ENCODE data around the gene NCAM1.

NCAM1 gene

GRCh38 chr11:113105592-113105991 lies 144.4 kb downstream of the NCAM1 start:
- no peaks in the 10 kb centered on the region for H3K9me3 ChIP-seq (ENCODE audit: insufficient read depth, low read length)
- H3K4me1 ChIP-seq (ENCODE audit: insufficient read depth, insufficient read length), result no peaks in the 10 kb centered on the region
- no peaks in the 10 kb centered on the region for H3K27me3 ChIP-seq (ENCODE audit: insufficient read depth, insufficient read length)
- H3K4me3 ChIP-seq (ENCODE audit: insufficient read length, low read depth), result no peak overlapping the region
- DNase-seq (ENCODE audit: low read depth, low spot score), result no peak
- H3K9ac ChIP-seq (ENCODE audit: insufficient read length, low read depth), result no peak overlapping the region
- H3K36me3 ChIP-seq (ENCODE audit: insufficient read depth, insufficient read length, low read length), result no peaks in the 10 kb centered on the region
- TF ChIP-seq SUZ12 (IDR thresholded peaks at IDR 0.05; ENCODE audit: extremely low read depth, insufficient read depth, insufficient read length) (no peak), YY1 (IDR thresholded peaks at IDR 0.05; ENCODE audit: insufficient read depth, insufficient read length) (no peak), ZNF274 (IDR thresholded peaks at IDR 0.05; ENCODE audit: low read depth, low read length) (no peak)

- no peaks in the 10 kb centered on the region for H3K36me3 ChIP-seq (ENCODE audit: insufficient read depth, insufficient read length, low read length)
- no peak for TF ChIP-seq YY1 (IDR thresholded peaks at IDR 0.05; ENCODE audit: insufficient read depth, insufficient read length)
- no peak for TF ChIP-seq SUZ12 (IDR thresholded peaks at IDR 0.05; ENCODE audit: extremely low read depth, insufficient read depth, insufficient read length)
- TF ChIP-seq ZNF274 (IDR thresholded peaks at IDR 0.05; ENCODE audit: low read depth, low read length), result no peak
- no peaks in the 10 kb centered on the region for H3K9me3 ChIP-seq (ENCODE audit: insufficient read depth, low read length)
- H3K27me3 ChIP-seq (ENCODE audit: insufficient read depth, insufficient read length), result no peaks in the 10 kb centered on the region
- DNase-seq (ENCODE audit: low read depth, low spot score), result no peak
- no peak overlapping the region for H3K4me3 ChIP-seq (ENCODE audit: insufficient read length, low read depth)
- no peaks in the 10 kb centered on the region for H3K4me1 ChIP-seq (ENCODE audit: insufficient read depth, insufficient read length)
- H3K9ac ChIP-seq (ENCODE audit: insufficient read length, low read depth), result no peak overlapping the region
These were observed 145.3 kb downstream of the NCAM1 start for GRCh38 chr11:113106507-113106906.

DNA sequence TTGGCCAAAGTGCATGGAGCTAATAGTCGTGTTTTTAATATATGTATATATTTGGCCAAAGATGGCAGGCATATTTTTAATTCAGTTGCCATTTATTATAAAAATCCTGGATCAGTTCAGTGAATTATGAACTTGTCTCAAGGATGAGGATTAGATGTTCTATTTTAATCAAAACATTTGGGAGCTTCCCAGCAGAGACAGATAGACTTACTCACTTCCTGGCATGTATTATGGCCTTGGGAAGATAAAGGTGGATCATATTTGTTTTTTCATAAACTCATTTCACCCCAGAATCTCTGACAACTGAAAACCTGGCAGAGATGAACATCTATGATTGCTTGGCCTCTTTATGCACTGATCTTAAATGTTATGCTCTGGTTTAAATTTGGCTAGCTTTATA lies 148.8 kb downstream of the NCAM1 start:
- no peak overlapping the region for H3K9ac ChIP-seq (ENCODE audit: insufficient read length, low read depth)
- TF ChIP-seq ZNF274 (IDR thresholded peaks at IDR 0.05; ENCODE audit: low read depth, low read length) (no peak), SUZ12 (IDR thresholded peaks at IDR 0.05; ENCODE audit: extremely low read depth, insufficient read depth, insufficient read length) (no peak), YY1 (IDR thresholded peaks at IDR 0.05; ENCODE audit: insufficient read depth, insufficient read length) (no peak)
- no peaks in the 10 kb centered on the region for H3K36me3 ChIP-seq (ENCODE audit: insufficient read depth, insufficient read length, low read length)
- no peak overlapping the region for H3K4me3 ChIP-seq (ENCODE audit: insufficient read length, low read depth)
- no peaks in the 10 kb centered on the region for H3K4me1 ChIP-seq (ENCODE audit: insufficient read depth, insufficient read length)
- no peaks in the 10 kb centered on the region for H3K27me3 ChIP-seq (ENCODE audit: insufficient read depth, insufficient read length)
- no peak for DNase-seq (ENCODE audit: low read depth, low spot score)
- H3K9me3 ChIP-seq (ENCODE audit: insufficient read depth, low read length), result no peaks in the 10 kb centered on the region

DNA sequence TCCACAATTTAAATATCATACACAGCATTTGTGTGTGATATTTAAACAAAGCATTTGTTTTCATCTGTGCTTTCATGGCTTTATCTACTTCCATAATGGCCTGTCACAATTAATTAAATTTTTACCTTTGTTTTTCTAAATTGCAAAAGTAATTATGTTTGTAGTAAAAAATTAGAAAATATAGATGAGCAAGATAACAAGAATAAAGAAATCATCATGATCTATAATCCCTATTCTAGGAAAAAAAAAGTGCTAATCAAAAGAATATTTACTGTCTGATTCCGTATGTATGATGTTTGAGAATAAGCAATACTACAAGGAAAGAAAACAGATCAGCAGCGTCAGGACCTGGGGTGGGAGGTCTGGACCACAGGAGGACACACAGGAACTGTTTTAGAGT lies 149.9 kb downstream of the NCAM1 start:
- Histone ChIP-seq H3K9me3 (ENCODE audit: insufficient read depth, low read length) (no peaks in the 10 kb centered on the region), H3K4me3 (ENCODE audit: insufficient read length, low read depth) (no peak overlapping the region), H3K36me3 (ENCODE audit: insufficient read depth, insufficient read length, low read length) (no peaks in the 10 kb centered on the region), H3K4me1 (ENCODE audit: insufficient read depth, insufficient read length) (no peaks in the 10 kb centered on the region), H3K9ac (ENCODE audit: insufficient read length, low read depth) (no peak overlapping the region), H3K27me3 (ENCODE audit: insufficient read depth, insufficient read length) (no peaks in the 10 kb centered on the region)
- no peak for DNase-seq (ENCODE audit: low read depth, low spot score)
- no peak for TF ChIP-seq SUZ12 (IDR thresholded peaks at IDR 0.05; ENCODE audit: extremely low read depth, insufficient read depth, insufficient read length)
- no peak for TF ChIP-seq YY1 (IDR thresholded peaks at IDR 0.05; ENCODE audit: insufficient read depth, insufficient read length)
- no peak for TF ChIP-seq ZNF274 (IDR thresholded peaks at IDR 0.05; ENCODE audit: low read depth, low read length)

DNA sequence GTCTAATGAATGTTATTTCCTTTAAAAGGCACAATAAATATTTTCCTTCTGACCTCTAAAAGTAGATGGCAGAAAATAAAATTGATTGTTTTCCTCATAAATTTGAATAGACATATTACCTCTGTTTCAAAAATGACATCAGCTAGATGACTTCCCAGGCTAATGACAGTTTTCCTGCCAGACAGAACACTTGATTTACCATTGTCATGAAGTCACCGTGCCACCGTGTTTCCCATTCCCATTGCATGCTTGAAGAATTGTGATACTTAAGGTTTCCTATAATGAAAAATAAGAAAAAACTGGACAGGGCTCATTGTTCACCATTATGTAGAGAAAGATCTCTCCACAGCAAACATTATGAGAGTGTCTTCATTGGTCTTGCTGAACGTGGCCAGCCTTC lies 151.1 kb downstream of the NCAM1 start:
- H3K4me1 ChIP-seq (ENCODE audit: insufficient read depth, insufficient read length), result no peaks in the 10 kb centered on the region
- H3K9me3 ChIP-seq (ENCODE audit: insufficient read depth, low read length), result no peaks in the 10 kb centered on the region
- TF ChIP-seq SUZ12 (IDR thresholded peaks at IDR 0.05; ENCODE audit: extremely low read depth, insufficient read depth, insufficient read length) (no peak), ZNF274 (IDR thresholded peaks at IDR 0.05; ENCODE audit: low read depth, low read length) (no peak), YY1 (IDR thresholded peaks at IDR 0.05; ENCODE audit: insufficient read depth, insufficient read length) (no peak)
- no peaks in the 10 kb centered on the region for H3K36me3 ChIP-seq (ENCODE audit: insufficient read depth, insufficient read length, low read length)
- H3K9ac ChIP-seq (ENCODE audit: insufficient read length, low read depth), result no peak overlapping the region
- no peak for DNase-seq (ENCODE audit: low read depth, low spot score)
- H3K27me3 ChIP-seq (ENCODE audit: insufficient read depth, insufficient read length), result no peaks in the 10 kb centered on the region
- H3K4me3 ChIP-seq (ENCODE audit: insufficient read length, low read depth), result no peak overlapping the region

DNA sequence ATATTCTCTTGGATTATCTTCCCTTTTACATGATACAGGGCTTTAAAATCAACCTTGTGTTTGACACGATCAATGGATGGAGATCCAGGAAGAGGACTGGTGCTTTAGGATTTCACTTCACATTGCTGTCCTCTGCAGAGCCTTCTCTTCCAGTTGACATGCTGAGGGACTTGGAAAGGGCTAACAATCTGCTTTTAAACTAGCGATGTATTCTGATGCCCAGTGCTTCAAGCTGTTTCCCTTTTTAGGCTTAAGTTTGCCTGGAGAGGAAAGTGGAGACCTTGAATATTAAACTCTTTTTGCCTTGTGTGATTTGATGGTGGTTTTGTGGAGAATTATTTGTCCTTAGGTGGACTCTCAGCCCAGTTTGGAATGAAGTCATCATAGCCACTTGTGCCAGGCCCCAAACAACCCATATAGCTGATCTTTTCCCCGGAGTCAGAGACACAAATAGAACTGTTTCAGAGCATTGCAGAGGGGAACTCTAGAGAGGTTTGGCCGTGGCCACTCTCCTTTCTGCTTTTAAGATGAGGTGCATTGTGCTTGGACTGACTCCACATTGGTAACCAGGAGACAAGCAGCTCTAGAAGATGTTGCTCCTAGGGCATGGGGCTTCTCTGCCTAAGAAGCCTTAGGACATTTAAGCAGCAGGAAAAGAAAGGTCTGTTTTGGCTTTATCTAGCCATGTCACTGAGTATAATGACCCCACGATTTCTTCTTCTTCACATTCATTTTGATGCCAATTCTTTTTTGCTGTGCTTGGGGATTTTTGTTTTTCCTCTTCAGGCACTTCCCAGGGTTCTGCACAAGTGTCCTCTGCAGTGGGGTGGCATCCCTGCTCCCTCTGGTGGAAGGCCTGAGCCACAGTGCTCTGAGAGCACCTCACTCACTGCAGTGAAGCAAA lies 152.8 kb downstream of the NCAM1 start:
- no peak overlapping the region for H3K9ac ChIP-seq (ENCODE audit: insufficient read length, low read depth)
- no peak for DNase-seq (ENCODE audit: low read depth, low spot score)
- H3K4me1 ChIP-seq (ENCODE audit: insufficient read depth, insufficient read length), result no peaks in the 10 kb centered on the region
- H3K9me3 ChIP-seq (ENCODE audit: insufficient read depth, low read length), result no peaks in the 10 kb centered on the region
- TF ChIP-seq YY1 (IDR thresholded peaks at IDR 0.05; ENCODE audit: insufficient read depth, insufficient read length) (no peak), ZNF274 (IDR thresholded peaks at IDR 0.05; ENCODE audit: low read depth, low read length) (no peak), SUZ12 (IDR thresholded peaks at IDR 0.05; ENCODE audit: extremely low read depth, insufficient read depth, insufficient read length) (no peak)
- no peaks in the 10 kb centered on the region for H3K36me3 ChIP-seq (ENCODE audit: insufficient read depth, insufficient read length, low read length)
- H3K4me3 ChIP-seq (ENCODE audit: insufficient read length, low read depth), result no peak overlapping the region
- no peaks in the 10 kb centered on the region for H3K27me3 ChIP-seq (ENCODE audit: insufficient read depth, insufficient read length)

DNA sequence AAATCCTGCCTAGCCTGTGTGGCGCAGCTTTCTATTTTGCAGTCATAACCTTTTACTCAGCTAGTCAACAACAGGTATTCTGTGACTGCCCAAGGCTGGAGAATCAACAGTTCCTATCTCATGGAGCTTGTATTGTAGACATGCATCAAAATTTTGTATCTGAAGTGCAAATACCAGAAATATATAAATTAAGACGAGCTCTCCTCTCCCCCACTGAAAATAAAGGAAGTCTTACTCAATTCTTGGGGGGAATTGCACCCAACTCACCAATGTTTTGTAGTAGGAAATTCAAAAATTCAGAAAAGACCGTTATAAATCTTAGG lies 153.4 kb downstream of the NCAM1 start:
- Histone ChIP-seq H3K27me3 (ENCODE audit: insufficient read depth, insufficient read length) (no peaks in the 10 kb centered on the region), H3K36me3 (ENCODE audit: insufficient read depth, insufficient read length, low read length) (no peaks in the 10 kb centered on the region), H3K4me1 (ENCODE audit: insufficient read depth, insufficient read length) (no peaks in the 10 kb centered on the region), H3K9ac (ENCODE audit: insufficient read length, low read depth) (no peak overlapping the region), H3K9me3 (ENCODE audit: insufficient read depth, low read length) (no peaks in the 10 kb centered on the region), H3K4me3 (ENCODE audit: insufficient read length, low read depth) (no peak overlapping the region)
- TF ChIP-seq SUZ12 (IDR thresholded peaks at IDR 0.05; ENCODE audit: extremely low read depth, insufficient read depth, insufficient read length) (no peak), YY1 (IDR thresholded peaks at IDR 0.05; ENCODE audit: insufficient read depth, insufficient read length) (no peak), ZNF274 (IDR thresholded peaks at IDR 0.05; ENCODE audit: low read depth, low read length) (no peak)
- no peak for DNase-seq (ENCODE audit: low read depth, low spot score)
